ENCODE results near the gene CCDC71.

CCDC71 gene

GRCh38 chr3:49198161-49198560 lies 32.0 kb upstream of the CCDC71 start:
- no peak for TF ChIP-seq CTCF (IDR thresholded peaks at IDR 0.05; ENCODE audit: insufficient read depth, low read depth, low read length, missing control alignments)
- no peak overlapping the region for H3K4me3 ChIP-seq (ENCODE audit: low read length)
- no peak for DNase-seq (ENCODE audit: low read depth)

- DNase-seq (ENCODE audit: low read depth), result no peak
- no peak overlapping the region for H3K4me3 ChIP-seq (ENCODE audit: low read length)
- TF ChIP-seq CTCF (IDR thresholded peaks at IDR 0.05; ENCODE audit: insufficient read depth, low read depth, low read length, missing control alignments), result no peak
Observed at GRCh38 chr3:49191741-49192140, 25.6 kb upstream of the CCDC71 start.

GRCh38 chr3:49183873-49184272 lies 17.7 kb upstream of the CCDC71 start:
- TF ChIP-seq CTCF (IDR thresholded peaks at IDR 0.05; ENCODE audit: insufficient read depth, low read depth, low read length, missing control alignments), result no peak
- DNase-seq (ENCODE audit: low read depth), result no peak
- no peak overlapping the region for H3K4me3 ChIP-seq (ENCODE audit: low read length)

- H3K4me3 ChIP-seq (ENCODE audit: low read length), result no peak overlapping the region
- no peak for DNase-seq (ENCODE audit: low read depth)
- TF ChIP-seq CTCF (IDR thresholded peaks at IDR 0.05; ENCODE audit: insufficient read depth, low read depth, low read length, missing control alignments), result no peak
Observed at GRCh38 chr3:49182682-49183081, 16.6 kb upstream of the CCDC71 start.

- no peak overlapping the region for H3K4me3 ChIP-seq (ENCODE audit: low read length)
- no peak for DNase-seq (ENCODE audit: low read depth)
- TF ChIP-seq CTCF (IDR thresholded peaks at IDR 0.05; ENCODE audit: insufficient read depth, low read depth, low read length, missing control alignments), result no peak
Observed at GRCh38 chr3:49181351-49181750, 15.2 kb upstream of the CCDC71 start.

- DNase-seq (ENCODE audit: low read depth), result no peak
- TF ChIP-seq CTCF (IDR thresholded peaks at IDR 0.05; ENCODE audit: insufficient read depth, low read depth, low read length, missing control alignments), result no peak
- H3K4me3 ChIP-seq (ENCODE audit: low read length), result no peak overlapping the region
Observed at GRCh38 chr3:49180116-49180515, 14.0 kb upstream of the CCDC71 start.

- no peak for DNase-seq (ENCODE audit: low read depth)
- no peak for TF ChIP-seq CTCF (IDR thresholded peaks at IDR 0.05; ENCODE audit: insufficient read depth, low read depth, low read length, missing control alignments)
- H3K4me3 ChIP-seq (ENCODE audit: low read length), result no peak overlapping the region
Observed at GRCh38 chr3:49177073-49177472, 10.9 kb upstream of the CCDC71 start.

Data from epithelial cell of esophagus (primary cell).